ENCODE data around the gene TKT. TPM values are rescaled to one million over a fixed set of nuclear protein-coding genes. Genes with fewer than 3 reads are reported as not detected.
A peak's percentile ranks its signal among the peaks of the same experiment; 100 is the strongest.

The TKT gene
- total and polyA plus RNA-seq, 4 donors = 351 to 498 (median 456) TPM

GRCh38 chr3:53264718-53265117, 8.9 kb upstream of the TKT start:
- Histone ChIP-seq H3K27me3 (ENCODE audit: control insufficient read depth in 3 of 3, insufficient read depth in 3 of 3, low read length in 2 of 3) (no peaks in the 10 kb centered on the region), H3K9me3 (ENCODE audit: control insufficient read depth in 4 of 4, insufficient read depth in 3 of 4, low read length in 3 of 4) (no peaks in the 10 kb centered on the region), H3K4me1 (ENCODE audit: control insufficient read depth in 5 of 5, insufficient read depth in 5 of 5, low read length in 5 of 5) (peaks cover 4 to 12% (median 8%) of the 10 kb centered on the region in 5 donors), H3K27ac (ENCODE audit: low read depth in 1 of 2, low read length in 1 of 2) (peak overlapping the region in 1 of 2 donors; percentile 5), H3K36me3 (ENCODE audit: control insufficient read depth in 4 of 4, insufficient read depth in 4 of 4, low read length in 4 of 4) (no peaks in the 10 kb centered on the region), H3K4me3 (no peak overlapping the region), H3K9ac (ENCODE audit: insufficient read depth in 1 of 2, low read length in 2 of 2) (no peak overlapping the region)
- 57 to 71% methylated on average over 3 of the region's 3 CpGs for WGBS, 2 donors
- no peak for ATAC-seq (ENCODE audit: insufficient read depth, low FRiP score)
- no peak for DNase-seq
- no peak for TF ChIP-seq CTCF (IDR thresholded peaks at IDR 0.05; ENCODE audit: control extremely low read depth, extremely low read depth)

DNA sequence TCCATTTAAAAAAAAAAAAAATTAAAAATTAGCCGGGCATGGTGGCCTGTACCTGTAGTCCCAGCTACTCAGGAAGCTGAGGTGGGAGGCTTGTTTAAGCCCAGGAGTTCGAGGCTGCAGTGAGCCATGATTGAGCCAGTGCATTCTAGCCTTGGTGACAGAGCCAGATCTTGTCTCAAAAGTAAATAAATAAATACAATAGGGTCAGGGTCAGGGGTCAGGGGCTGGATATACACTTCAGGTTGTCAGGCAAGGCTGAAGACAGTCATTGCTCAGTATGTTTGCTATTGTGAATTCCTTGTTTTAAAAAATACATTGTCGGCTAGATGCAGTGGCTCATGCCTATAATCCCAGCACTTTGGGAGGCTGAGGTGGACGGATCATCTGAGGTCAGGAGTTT, 8.1 kb upstream of the TKT start:
- 86% methylated on average over 4 of the region's 4 CpGs for WGBS, 2 donors
- no peak for TF ChIP-seq CTCF (IDR thresholded peaks at IDR 0.05; ENCODE audit: control extremely low read depth, extremely low read depth)
- H3K4me1 ChIP-seq (ENCODE audit: control insufficient read depth in 5 of 5, insufficient read depth in 5 of 5, low read length in 5 of 5) = peaks cover 0 to 20% (median 14%) of the 10 kb centered on the region in 5 donors

DNA sequence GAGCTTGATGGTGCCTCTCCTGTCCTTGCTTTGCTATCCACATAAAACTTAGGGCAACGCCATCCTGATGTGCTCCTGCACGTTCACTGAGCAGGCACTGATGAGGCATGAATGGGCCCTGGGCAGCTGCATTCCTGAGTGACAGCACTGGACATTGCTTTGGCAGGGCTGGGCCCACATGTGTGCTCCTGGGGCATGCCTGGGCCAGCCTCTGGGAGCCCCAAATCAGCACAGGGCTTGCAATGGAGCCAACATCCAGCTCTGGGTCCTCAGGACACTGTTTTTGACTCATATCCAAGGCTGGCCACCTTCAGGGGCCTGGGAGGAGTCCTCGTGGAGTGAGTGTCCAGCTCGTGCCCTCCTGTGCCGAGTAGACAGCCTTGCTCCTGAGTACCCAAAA, 5.9 kb upstream of the TKT start:
- no peak for TF ChIP-seq CTCF (IDR thresholded peaks at IDR 0.05; ENCODE audit: control extremely low read depth, extremely low read depth)
- no peaks in the 10 kb centered on the region for H3K9me3 ChIP-seq (ENCODE audit: control insufficient read depth in 4 of 4, insufficient read depth in 3 of 4, low read length in 3 of 4)
- no peak for ATAC-seq (ENCODE audit: insufficient read depth, low FRiP score)
- H3K36me3 ChIP-seq (ENCODE audit: control insufficient read depth in 4 of 4, insufficient read depth in 4 of 4, low read length in 4 of 4) = no peaks in the 10 kb centered on the region
- peaks cover 0 to 21% (median 14%) of the 10 kb centered on the region in 5 donors for H3K4me1 ChIP-seq (ENCODE audit: control insufficient read depth in 5 of 5, insufficient read depth in 5 of 5, low read length in 5 of 5)
- H3K9ac ChIP-seq (ENCODE audit: insufficient read depth in 1 of 2, low read length in 2 of 2) = no peak overlapping the region
- H3K4me3 ChIP-seq = no peak overlapping the region
- H3K27me3 ChIP-seq (ENCODE audit: control insufficient read depth in 3 of 3, insufficient read depth in 3 of 3, low read length in 2 of 3) = no peaks in the 10 kb centered on the region
- no peak overlapping the region for H3K27ac ChIP-seq (ENCODE audit: low read depth in 1 of 2, low read length in 1 of 2)
- no peak for DNase-seq
- 82 to 85% methylated on average over 5 of the region's 5 CpGs for WGBS, 2 donors

More for the DNA sequence above, 8.1 kb upstream of the TKT start:
- Histone ChIP-seq H3K4me3 (no peak overlapping the region), H3K27ac (ENCODE audit: low read depth in 1 of 2, low read length in 1 of 2) (no peak overlapping the region), H3K36me3 (ENCODE audit: control insufficient read depth in 4 of 4, insufficient read depth in 4 of 4, low read length in 4 of 4) (no peaks in the 10 kb centered on the region), H3K9me3 (ENCODE audit: control insufficient read depth in 4 of 4, insufficient read depth in 3 of 4, low read length in 3 of 4) (no peaks in the 10 kb centered on the region), H3K27me3 (ENCODE audit: control insufficient read depth in 3 of 3, insufficient read depth in 3 of 3, low read length in 2 of 3) (no peaks in the 10 kb centered on the region), H3K9ac (ENCODE audit: insufficient read depth in 1 of 2, low read length in 2 of 2) (no peak overlapping the region)
- no peak for DNase-seq
- no peak for ATAC-seq (ENCODE audit: insufficient read depth, low FRiP score)

GRCh38 chr3:53260286-53260785, 4.5 kb upstream of the TKT start:
- DNase-seq = no peak
- peaks cover 0 to 21% (median 14%) of the 10 kb centered on the region in 5 donors for H3K4me1 ChIP-seq (ENCODE audit: control insufficient read depth in 5 of 5, insufficient read depth in 5 of 5, low read length in 5 of 5)
- TF ChIP-seq CTCF (IDR thresholded peaks at IDR 0.05; ENCODE audit: control extremely low read depth, extremely low read depth) = no peak
- H3K27ac ChIP-seq (ENCODE audit: low read depth in 1 of 2, low read length in 1 of 2) = peak overlapping the region; percentile 14 to 36
- H3K27me3 ChIP-seq (ENCODE audit: control insufficient read depth in 3 of 3, insufficient read depth in 3 of 3, low read length in 2 of 3) = no peaks in the 10 kb centered on the region
- no peaks in the 10 kb centered on the region for H3K36me3 ChIP-seq (ENCODE audit: control insufficient read depth in 4 of 4, insufficient read depth in 4 of 4, low read length in 4 of 4)
- no peak overlapping the region for H3K4me3 ChIP-seq
- 61 to 76% methylated on average over 4 of the region's 4 CpGs for WGBS, 2 donors
- H3K9ac ChIP-seq (ENCODE audit: insufficient read depth in 1 of 2, low read length in 2 of 2) = no peak overlapping the region
- no peaks in the 10 kb centered on the region for H3K9me3 ChIP-seq (ENCODE audit: control insufficient read depth in 4 of 4, insufficient read depth in 3 of 4, low read length in 3 of 4)
- ATAC-seq (ENCODE audit: insufficient read depth, low FRiP score) = no peak

Data from lung (tissue), 12 donors.